TTC549 (cell line): ENCODE data around the gene SLC49A4.

ENCODE experiments used
- FAIRE-seq: peaks from 2 replicates; lab custom pipeline; 2012; peaks lifted over from hg19 to GRCh38; lab: Jason Lieb, UNC

The SLC49A4 gene

GRCh38 chr3:122786066-122786465, 8.8 kb upstream of the SLC49A4 start:
- FAIRE-seq = no peak

- FAIRE-seq = no peak
These were observed 7.0 kb upstream of the SLC49A4 start for GRCh38 chr3:122787872-122788271.

GRCh38 chr3:122789585-122790273, 5.1 kb upstream of the SLC49A4 start:
- FAIRE-seq = no peak

GRCh38 chr3:122793568-122794416, 1.1 kb upstream of the SLC49A4 start, which contains the start of gene HSPBAP1:
Gene HSPBAP1, minus strand, starts transcription at chr3:122793831. Its CDS starts 151 bp downstream, at chr3:122793680.
- FAIRE-seq = no peak

GRCh38 chr3:122794483-122794778, 438 bp upstream of the SLC49A4 start:
- no peak for FAIRE-seq

- no peak for FAIRE-seq
These were observed 866 bp downstream of the SLC49A4 start for GRCh38 chr3:122795674-122796195.

- FAIRE-seq = no peak
These were observed 2.4 kb downstream of the SLC49A4 start for GRCh38 chr3:122797291-122797690.

GRCh38 chr3:122799322-122799721, 4.5 kb downstream of the SLC49A4 start:
- no peak for FAIRE-seq

GRCh38 chr3:122800031-122800430, 5.2 kb downstream of the SLC49A4 start:
- FAIRE-seq = no peak

- no peak for FAIRE-seq
These were observed 5.9 kb downstream of the SLC49A4 start for GRCh38 chr3:122800706-122801237.

- no peak for FAIRE-seq
These were observed 7.5 kb downstream of the SLC49A4 start for GRCh38 chr3:122802323-122802722.

- FAIRE-seq = no peak
These were observed 9.1 kb downstream of the SLC49A4 start for GRCh38 chr3:122803977-122804376.

- FAIRE-seq = no peak
These were observed 15.9 kb downstream of the SLC49A4 start for GRCh38 chr3:122810734-122811133.

- no peak for FAIRE-seq
These were observed 21.7 kb downstream of the SLC49A4 start for GRCh38 chr3:122816587-122816986.

- FAIRE-seq = no peak
These were observed 29.9 kb downstream of the SLC49A4 start for GRCh38 chr3:122824465-122825381.

- no peak for FAIRE-seq
These were observed 30.6 kb downstream of the SLC49A4 start for GRCh38 chr3:122825460-122825859.

GRCh38 chr3:122826278-122826677, 31.4 kb downstream of the SLC49A4 start:
- FAIRE-seq = no peak

- FAIRE-seq = no peak
These were observed 33.4 kb downstream of the SLC49A4 start for GRCh38 chr3:122828281-122828680.

GRCh38 chr3:122835590-122835989, 40.7 kb downstream of the SLC49A4 start:
- FAIRE-seq = no peak

GRCh38 chr3:122843604-122844003, 48.7 kb downstream of the SLC49A4 start:
- FAIRE-seq = no peak

GRCh38 chr3:122857019-122857418, 62.1 kb downstream of the SLC49A4 start:
- no peak for FAIRE-seq

- peak; percentile 75 for FAIRE-seq
These were observed 63.5 kb downstream of the SLC49A4 start for GRCh38 chr3:122858373-122858772.
